ENCODE data around the gene TMEM132D.

- TF ChIP-seq CTCF (IDR thresholded peaks at IDR 0.05) (no peak), POLR2A (IDR thresholded peaks at IDR 0.05) (no peak)
These were observed 657.2 kb downstream of the TMEM132D start for GRCh38 chr12:129246630-129247029.
